SK-N-MC (cell line): Measurements from ENCODE around the gene FAM107B.

ENCODE experiments used
- EZH2 ChIP-seq: fragments of 200-600 bp; sonication (generic); IDR thresholded peaks from one replicate; pipeline ENCODE4 v1.6.1; 2017; ENCODE audit warnings: antibody characterized with exemption
- POLR2AphosphoS5 ChIP-seq: IDR thresholded peaks from 2 replicates; pipeline ENCODE4 v1.6.1; 2012; ENCODE audit warnings: mild to moderate bottlenecking, low read depth, low read length, borderline replicate concordance

GRCh38 chr10:14705548-14706230 lies 69.0 kb downstream of the FAM107B start:
- TF ChIP-seq EZH2, result no peak
- no peak for TF ChIP-seq POLR2AphosphoS5
